ENCODE results near the gene IGSF22.

The IGSF22 gene

DNA sequence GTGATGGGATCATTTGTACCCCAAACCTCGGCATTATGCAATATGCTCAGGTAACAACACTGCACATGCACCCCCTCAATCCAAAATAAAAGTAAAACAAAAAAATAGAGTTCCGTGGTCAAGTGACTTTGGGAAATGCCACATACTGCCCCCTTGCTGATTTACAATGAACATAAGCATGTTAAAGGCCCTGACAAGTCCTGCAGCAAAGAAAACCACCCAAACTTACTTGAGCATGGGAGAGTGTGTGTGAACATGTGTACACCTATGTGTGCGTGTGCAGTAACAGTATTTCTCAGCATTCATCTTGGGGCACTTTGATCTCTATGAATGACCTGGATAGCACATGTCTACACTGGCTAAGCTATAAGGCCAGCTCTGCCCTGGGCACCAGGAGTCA lies 15.8 kb upstream of the IGSF22 start:
- Histone ChIP-seq H2BK12ac (ENCODE audit: low read length) (no peak overlapping the region), H3K23ac (ENCODE audit: low read depth, low read length, poor library complexity) (no peak overlapping the region), H3K4me2 (ENCODE audit: insufficient read depth, low read length, poor library complexity, severe bottlenecking) (no peak overlapping the region), H4K8ac (ENCODE audit: low read depth, low read length) (no peak overlapping the region), H2BK15ac (ENCODE audit: low read length) (no peak overlapping the region), H3K79me1 (ENCODE audit: low read depth, low read length) (no peaks in the 10 kb centered on the region), H3K36me3 (replicated peaks in 1 of 2; ENCODE audit: control insufficient read depth in 2 of 2, insufficient read depth in 2 of 2, low read length in 2 of 2) (no peaks in the 10 kb centered on the region), H2AFZ (ENCODE audit: low read length) (no peak overlapping the region), H4K91ac (ENCODE audit: low read depth, low read length, poor library complexity) (no peak overlapping the region), H3K18ac (ENCODE audit: low read length) (no peak overlapping the region), H3K27ac (replicated peaks; ENCODE audit: low read length) (no peak overlapping the region), H3K4me1 (ENCODE audit: control insufficient read depth in 2 of 2, insufficient read depth in 1 of 2, low read depth in 1 of 2, low read length in 2 of 2) (no peaks in the 10 kb centered on the region), H3K9ac (ENCODE audit: low read depth, low read length, poor library complexity) (no peak overlapping the region), H3K14ac (ENCODE audit: low read length) (no peak overlapping the region), H3K27me3 (ENCODE audit: control insufficient read depth in 3 of 3, insufficient read depth in 3 of 3, low read depth in 1 of 3, low read length in 3 of 3) (peaks cover 0 to 26% (median 0%) of the 10 kb centered on the region in 3 experiments), H3K4ac (ENCODE audit: low read length) (no peak overlapping the region), H2AK5ac (ENCODE audit: low read depth, low read length) (no peak overlapping the region), H2BK5ac (ENCODE audit: low read length) (no peak overlapping the region), H2BK120ac (ENCODE audit: low read depth, low read length) (no peak overlapping the region), H3K9me3 (replicated peaks in 1 of 2; ENCODE audit: control insufficient read depth in 2 of 2, insufficient read depth in 1 of 2, low read depth in 1 of 2, low read length in 2 of 2) (no peaks in the 10 kb centered on the region), H3K4me3 (ENCODE audit: low read length in 2 of 2) (no peak overlapping the region)
- WGBS, 2 donors (ENCODE audit: extremely low coverage in 2 of 2, insufficient read length in 2 of 2, insufficient replicate concordance in 1 of 2), result no CpG with 5 or more reads among the region's 3 CpGs
- DNase-seq (ENCODE audit: low spot score), result no peak

DNA sequence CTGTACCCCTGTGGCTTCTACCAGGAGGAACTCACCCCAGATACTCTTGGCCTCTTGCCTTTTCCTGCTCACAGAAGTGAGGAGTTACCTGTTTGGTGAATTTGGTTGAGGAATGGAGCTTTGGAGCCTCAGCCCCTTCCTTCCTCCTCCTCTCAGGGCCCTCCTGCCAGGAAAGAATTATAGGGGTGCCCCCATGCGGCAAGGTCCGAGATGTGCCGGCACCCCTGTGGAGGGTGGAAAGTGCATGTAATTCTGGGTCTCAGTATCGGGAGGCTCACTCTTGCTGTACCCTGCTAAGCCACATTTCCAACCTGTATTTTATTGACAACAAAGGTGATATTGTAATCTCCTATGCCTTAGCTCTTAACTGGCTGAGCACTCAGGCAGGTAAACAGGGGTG lies 13.7 kb upstream of the IGSF22 start:
- H4K8ac ChIP-seq (ENCODE audit: low read depth, low read length), result no peak overlapping the region
- H2BK5ac ChIP-seq (ENCODE audit: low read length), result no peak overlapping the region
- H3K18ac ChIP-seq (ENCODE audit: low read length), result no peak overlapping the region
- no peak overlapping the region for H2BK15ac ChIP-seq (ENCODE audit: low read length)
- H3K23ac ChIP-seq (ENCODE audit: low read depth, low read length, poor library complexity), result peak overlapping the region; percentile 21
- no peak overlapping the region for H3K4ac ChIP-seq (ENCODE audit: low read length)
- H2BK120ac ChIP-seq (ENCODE audit: low read depth, low read length), result no peak overlapping the region
- H3K9me3 ChIP-seq (replicated peaks in 1 of 2; ENCODE audit: control insufficient read depth in 2 of 2, insufficient read depth in 1 of 2, low read depth in 1 of 2, low read length in 2 of 2), result no peaks in the 10 kb centered on the region
- no peak overlapping the region for H3K14ac ChIP-seq (ENCODE audit: low read length)
- H3K27ac ChIP-seq (replicated peaks; ENCODE audit: low read length), result no peak overlapping the region
- no peaks in the 10 kb centered on the region for H3K79me1 ChIP-seq (ENCODE audit: low read depth, low read length)
- no CpG with 5 or more reads among the region's 4 CpGs for whole genome bisulfite sequencing, 2 donors (ENCODE audit: extremely low coverage in 2 of 2, insufficient read length in 2 of 2, insufficient replicate concordance in 1 of 2)
- H4K91ac ChIP-seq (ENCODE audit: low read depth, low read length, poor library complexity), result no peak overlapping the region
- H3K27me3 ChIP-seq (ENCODE audit: control insufficient read depth in 3 of 3, insufficient read depth in 3 of 3, low read depth in 1 of 3, low read length in 3 of 3), result peaks cover 0 to 15% (median 0%) of the 10 kb centered on the region in 3 experiments
- H3K36me3 ChIP-seq (replicated peaks in 1 of 2; ENCODE audit: control insufficient read depth in 2 of 2, insufficient read depth in 2 of 2, low read length in 2 of 2), result no peaks in the 10 kb centered on the region
- H3K4me3 ChIP-seq (ENCODE audit: low read length in 2 of 2), result no peak overlapping the region
- no peak overlapping the region for H3K9ac ChIP-seq (ENCODE audit: low read depth, low read length, poor library complexity)
- H2AK5ac ChIP-seq (ENCODE audit: low read depth, low read length), result no peak overlapping the region
- no peak overlapping the region for H3K4me2 ChIP-seq (ENCODE audit: insufficient read depth, low read length, poor library complexity, severe bottlenecking)
- no peak overlapping the region for H2AFZ ChIP-seq (ENCODE audit: low read length)
- no peak for DNase-seq (ENCODE audit: low spot score)
- no peak overlapping the region for H2BK12ac ChIP-seq (ENCODE audit: low read length)
- H3K4me1 ChIP-seq (ENCODE audit: control insufficient read depth in 2 of 2, insufficient read depth in 1 of 2, low read depth in 1 of 2, low read length in 2 of 2), result no peaks in the 10 kb centered on the region

GRCh38 chr11:18737642-18738041 lies 11.7 kb upstream of the IGSF22 start:
- no peak overlapping the region for H3K27ac ChIP-seq (replicated peaks; ENCODE audit: low read length)
- peaks cover 0 to under 1% (median 0%) of the 10 kb centered on the region in 3 experiments for H3K27me3 ChIP-seq (ENCODE audit: control insufficient read depth in 3 of 3, insufficient read depth in 3 of 3, low read depth in 1 of 3, low read length in 3 of 3)
- no peak for DNase-seq (ENCODE audit: low spot score)
- no peak overlapping the region for H2AK5ac ChIP-seq (ENCODE audit: low read depth, low read length)
- H3K36me3 ChIP-seq (replicated peaks in 1 of 2; ENCODE audit: control insufficient read depth in 2 of 2, insufficient read depth in 2 of 2, low read length in 2 of 2), result no peaks in the 10 kb centered on the region
- H3K9ac ChIP-seq (ENCODE audit: low read depth, low read length, poor library complexity), result no peak overlapping the region
- H3K14ac ChIP-seq (ENCODE audit: low read length), result no peak overlapping the region
- H2BK15ac ChIP-seq (ENCODE audit: low read length), result no peak overlapping the region
- no peaks in the 10 kb centered on the region for H3K4me1 ChIP-seq (ENCODE audit: control insufficient read depth in 2 of 2, insufficient read depth in 1 of 2, low read depth in 1 of 2, low read length in 2 of 2)
- H3K9me3 ChIP-seq (replicated peaks in 1 of 2; ENCODE audit: control insufficient read depth in 2 of 2, insufficient read depth in 1 of 2, low read depth in 1 of 2, low read length in 2 of 2), result no peaks in the 10 kb centered on the region
- H3K4me2 ChIP-seq (ENCODE audit: insufficient read depth, low read length, poor library complexity, severe bottlenecking), result no peak overlapping the region
- no peaks in the 10 kb centered on the region for H3K79me1 ChIP-seq (ENCODE audit: low read depth, low read length)
- H3K4ac ChIP-seq (ENCODE audit: low read length), result no peak overlapping the region
- no peak overlapping the region for H3K23ac ChIP-seq (ENCODE audit: low read depth, low read length, poor library complexity)
- no peak overlapping the region for H2BK120ac ChIP-seq (ENCODE audit: low read depth, low read length)
- WGBS, 2 donors (ENCODE audit: extremely low coverage in 2 of 2, insufficient read length in 2 of 2, insufficient replicate concordance in 1 of 2), result no CpG with 5 or more reads among the region's 8 CpGs
- H2BK5ac ChIP-seq (ENCODE audit: low read length), result no peak overlapping the region
- no peak overlapping the region for H4K8ac ChIP-seq (ENCODE audit: low read depth, low read length)
- H2AFZ ChIP-seq (ENCODE audit: low read length), result no peak overlapping the region
- no peak overlapping the region for H3K4me3 ChIP-seq (ENCODE audit: low read length in 2 of 2)
- no peak overlapping the region for H2BK12ac ChIP-seq (ENCODE audit: low read length)
- H3K18ac ChIP-seq (ENCODE audit: low read length), result no peak overlapping the region
- H4K91ac ChIP-seq (ENCODE audit: low read depth, low read length, poor library complexity), result no peak overlapping the region

GRCh38 chr11:18736590-18737148 lies 10.7 kb upstream of the IGSF22 start:
- DNase-seq (ENCODE audit: low spot score), result no peak
- Histone ChIP-seq H2BK120ac (ENCODE audit: low read depth, low read length) (no peak overlapping the region), H4K91ac (ENCODE audit: low read depth, low read length, poor library complexity) (no peak overlapping the region), H3K27ac (replicated peaks; ENCODE audit: low read length) (no peak overlapping the region), H2BK15ac (ENCODE audit: low read length) (no peak overlapping the region), H4K8ac (ENCODE audit: low read depth, low read length) (no peak overlapping the region), H3K23ac (ENCODE audit: low read depth, low read length, poor library complexity) (no peak overlapping the region), H2BK5ac (ENCODE audit: low read length) (no peak overlapping the region), H3K27me3 (ENCODE audit: control insufficient read depth in 3 of 3, insufficient read depth in 3 of 3, low read depth in 1 of 3, low read length in 3 of 3) (no peaks in the 10 kb centered on the region), H2AK5ac (ENCODE audit: low read depth, low read length) (no peak overlapping the region), H3K4me1 (ENCODE audit: control insufficient read depth in 2 of 2, insufficient read depth in 1 of 2, low read depth in 1 of 2, low read length in 2 of 2) (no peaks in the 10 kb centered on the region), H3K4me3 (ENCODE audit: low read length in 2 of 2) (no peak overlapping the region), H3K4ac (ENCODE audit: low read length) (no peak overlapping the region), H2BK12ac (ENCODE audit: low read length) (no peak overlapping the region), H3K4me2 (ENCODE audit: insufficient read depth, low read length, poor library complexity, severe bottlenecking) (no peak overlapping the region), H3K79me1 (ENCODE audit: low read depth, low read length) (no peaks in the 10 kb centered on the region), H3K9ac (ENCODE audit: low read depth, low read length, poor library complexity) (no peak overlapping the region), H3K9me3 (replicated peaks in 1 of 2; ENCODE audit: control insufficient read depth in 2 of 2, insufficient read depth in 1 of 2, low read depth in 1 of 2, low read length in 2 of 2) (no peaks in the 10 kb centered on the region), H3K18ac (ENCODE audit: low read length) (no peak overlapping the region), H3K36me3 (replicated peaks in 1 of 2; ENCODE audit: control insufficient read depth in 2 of 2, insufficient read depth in 2 of 2, low read length in 2 of 2) (no peaks in the 10 kb centered on the region), H3K14ac (ENCODE audit: low read length) (no peak overlapping the region), H2AFZ (ENCODE audit: low read length) (no peak overlapping the region)
- no CpG with 5 or more reads among the region's 10 CpGs for WGBS, 2 donors (ENCODE audit: extremely low coverage in 2 of 2, insufficient read length in 2 of 2, insufficient replicate concordance in 1 of 2)

Data from neuronal stem cell (in vitro differentiated cells).